H1 (cell line): Measurements from ENCODE around the gene FAT1. TPM values are rescaled to one million over a fixed set of nuclear protein-coding genes. Genes with fewer than 3 reads are reported as not detected.

Source experiments
- ATF3 ChIP-seq: IDR thresholded peaks from 2 replicates; pipeline ENCODE4 v1.6.1; 2011; ENCODE audit warnings: low read depth, mild to moderate bottlenecking, low read length; ENCODE audit not compliant: insufficient read depth
- CBX5 ChIP-seq: fragments of 300-800, 300-1000 bp; sonication (generic); IDR thresholded peaks from 2 replicates; pipeline ENCODE4 v1.7.1; 2016; ENCODE audit warnings: antibody characterized with exemption, low read length, low read depth
- GTF2F1 ChIP-seq: IDR thresholded peaks from 2 replicates; pipeline ENCODE4 v1.6.1; 2012; ENCODE audit warnings: low read depth, low read length, improper control_type of control experiment, borderline replicate concordance
- KDM4A ChIP-seq: IDR thresholded peaks from one replicate; pipeline ENCODE4 v1.7.1; 2012; ENCODE audit warnings: low read depth, mild to moderate bottlenecking, moderate library complexity, low read length, inconsistent platforms; ENCODE audit not compliant: severe bottlenecking
- MAX ChIP-seq: IDR thresholded peaks from 2 replicates; pipeline ENCODE4 v1.6.1; 2012; ENCODE audit warnings: inconsistent platforms
- POLR2A ChIP-seq, 2 experiments: IDR thresholded peaks; 1 replicate in 1 of 2; 2 replicates in 1 of 2; pipeline ENCODE4 v1.6.1; 2011; ENCODE audit warnings: low read depth in 2 of 2, low read length in 2 of 2, mild to moderate bottlenecking in 2 of 2; ENCODE audit errors: control extremely low read depth in 1 of 2
- polyA plus RNA-seq, 7 experiments: library from polyadenylated mRNA; depleted of rRNA in 3 of 7; stranded (reverse) in 5 of 7; unstranded in 2 of 7; fragments of >200 nt in 5 of 7; fragments of 200-250 nt in 2 of 7; gene quantifications; 1 replicate in 5 of 7; 2 replicates in 1 of 7; 4 replicates in 1 of 7; pipeline versions ENCODE4 v1.2.1 to v1.2.3, GENCODE V29; 2011 to 2013; ENCODE audit warnings: missing spikeins in 2 of 7, mixed read lengths in 2 of 7
- total RNA-seq: library from RNA; stranded (reverse); fragmentation: NEBNext Ultra II Directional; extraction: Animal tissue kit (Norgen Biotek cat#: 25700); gene quantifications from 2 replicates; pipeline ENCODE4 v1.2.1, GENCODE V29; 2021

Gene FAT1
- total and polyA plus RNA-seq, 2 of the 8 experiments (the other 6 are each of a cell fraction or from before 2014, with no cell fraction given) = 94.4 to 137 TPM

- TF ChIP-seq GTF2F1 (no peak), MAX (no peak), KDM4A (no peak), POLR2A (IDR thresholded peaks at IDR 0.05; ENCODE audit: control extremely low read depth in 1 of 2, low read depth in 2 of 2, low read length in 2 of 2) (no peak), ATF3 (no peak), CBX5 (no peak)
Measured at GRCh38 chr4:186758929-186759682, 35.5 kb upstream of the FAT1 start (continued).
